ENCODE results near the gene CIZ1. TPM values are rescaled to one million over a fixed set of nuclear protein-coding genes. Genes with fewer than 3 reads are reported as not detected.

The CIZ1 gene
- total RNA-seq, 1 experiment from 2014 or later, result 93.7 TPM

GRCh38 chr9:128127568-128127989 lies 63.8 kb downstream of the CIZ1 start, which contains the start of gene PTGES2:
PTGES2 (minus strand) TSS chr9:128127729; CDS start chr9:128127717, 12 bp downstream.
- intact Hi-C loops (cut with micrococcal nuclease; ENCODE audit: unreplicated experiment), result no loop called here
- H3K36me3 Mint-ChIP-seq (ENCODE audit: insufficient read depth, unreplicated experiment), result peaks cover 69% of the 10 kb centered on the region
- CTCF ChIA-PET, result interaction anchor here (0.9 kb wide), 1 partner anchor 10 kb away, joined by 3 read pairs; no protein-coding TSS in a partner anchor

GRCh38 chr9:128125580-128126354 lies 65.6 kb downstream of the CIZ1 start:
- intact Hi-C loops (cut with micrococcal nuclease; ENCODE audit: unreplicated experiment), result no loop called here
- Mint-ChIP-seq H3K9me3 (ENCODE audit: low read depth, unreplicated experiment) (peaks cover 3% of the 10 kb centered on the region), H3K4me1 (ENCODE audit: low read depth, unreplicated experiment) (peaks cover 22% of the 10 kb centered on the region), H3K4me3 (ENCODE audit: low read depth, unreplicated experiment) (peak overlapping the region; percentile 94), H3K27ac (ENCODE audit: unreplicated experiment) (peak overlapping the region; percentile 72), H3K27me3 (ENCODE audit: unreplicated experiment) (no peaks in the 10 kb centered on the region), H3K36me3 (ENCODE audit: insufficient read depth, unreplicated experiment) (peaks cover 82% of the 10 kb centered on the region)
- CTCF ChIA-PET, result interaction anchor here (0.6 to 1.4 kb wide), 5 partner anchors 12 to 66 kb away, joined by 3 to 4 read pairs (median 3); no protein-coding TSS in a partner anchor
- DNase-seq, result no peak
- no TSS peak for BruUV-seq (replicated peaks)
- TF ChIP-seq CTCF (IDR thresholded peaks at IDR 0.05; ENCODE audit: unreplicated experiment), result no peak

More at GRCh38 chr9:128127568-128127989, 63.8 kb downstream of the CIZ1 start, which contains the start of gene PTGES2:
- peak within 1 kb of the TSS; percentile 98 for H3K27ac Mint-ChIP-seq (ENCODE audit: unreplicated experiment)
- peak; percentile 74 for DNase-seq
- no TSS peak for BruUV-seq (replicated peaks)
- peak within 1 kb of the TSS; percentile 94 for H3K4me3 Mint-ChIP-seq (ENCODE audit: low read depth, unreplicated experiment)
- H3K4me1 Mint-ChIP-seq (ENCODE audit: low read depth, unreplicated experiment), result peaks cover 22% of the 10 kb centered on the region
- H3K9me3 Mint-ChIP-seq (ENCODE audit: low read depth, unreplicated experiment), result peaks cover 3% of the 10 kb centered on the region
- H3K27me3 Mint-ChIP-seq (ENCODE audit: unreplicated experiment), result no peaks in the 10 kb centered on the region
- no peak for TF ChIP-seq CTCF (IDR thresholded peaks at IDR 0.05; ENCODE audit: unreplicated experiment)

- peaks cover 89% of the 10 kb centered on the region for H3K36me3 Mint-ChIP-seq (ENCODE audit: insufficient read depth, unreplicated experiment)
- intact Hi-C loops (cut with micrococcal nuclease; ENCODE audit: unreplicated experiment), result no loop called here
- CTCF ChIA-PET, result interaction anchor here (0.7 to 1.4 kb wide), 7 partner anchors 12 to 65 kb away, joined by 3 to 6 read pairs (median 4); partner anchors contain the start of genes BBLN and LCN2
- peaks cover 22% of the 10 kb centered on the region for H3K4me1 Mint-ChIP-seq (ENCODE audit: low read depth, unreplicated experiment)
- DNase-seq, result peak; percentile 86
- peak; percentile 55 for TF ChIP-seq CTCF (IDR thresholded peaks at IDR 0.05; ENCODE audit: unreplicated experiment)
- H3K27ac Mint-ChIP-seq (ENCODE audit: unreplicated experiment), result peak overlapping the region; percentile 72
- no TSS peak for BruUV-seq (replicated peaks)
- peaks cover 3% of the 10 kb centered on the region for H3K9me3 Mint-ChIP-seq (ENCODE audit: low read depth, unreplicated experiment)
- no peaks in the 10 kb centered on the region for H3K27me3 Mint-ChIP-seq (ENCODE audit: unreplicated experiment)
- H3K4me3 Mint-ChIP-seq (ENCODE audit: low read depth, unreplicated experiment), result peak overlapping the region; percentile 94
These were observed 66.3 kb downstream of the CIZ1 start for GRCh38 chr9:128124873-128125579.

- H3K27me3 Mint-ChIP-seq (ENCODE audit: unreplicated experiment), result no peaks in the 10 kb centered on the region
- DNase-seq, result no peak
- no peak overlapping the region for H3K27ac Mint-ChIP-seq (ENCODE audit: unreplicated experiment)
- H3K4me1 Mint-ChIP-seq (ENCODE audit: low read depth, unreplicated experiment), result peaks cover 19% of the 10 kb centered on the region
- no peak for TF ChIP-seq CTCF (IDR thresholded peaks at IDR 0.05; ENCODE audit: unreplicated experiment)
- H3K9me3 Mint-ChIP-seq (ENCODE audit: low read depth, unreplicated experiment), result peaks cover 2% of the 10 kb centered on the region
- CTCF ChIA-PET, result interaction anchor here (0.7 to 1.4 kb wide), 6 partner anchors 25 to 66 kb away, joined by 3 to 6 read pairs (median 4); partner anchors contain the start of genes BBLN and LCN2
- peaks cover 86% of the 10 kb centered on the region for H3K36me3 Mint-ChIP-seq (ENCODE audit: insufficient read depth, unreplicated experiment)
- H3K4me3 Mint-ChIP-seq (ENCODE audit: low read depth, unreplicated experiment), result peak overlapping the region; percentile 94
- intact Hi-C loops (cut with micrococcal nuclease; ENCODE audit: unreplicated experiment), result no loop called here
- no TSS peak for BruUV-seq (replicated peaks)
These were observed 66.9 kb downstream of the CIZ1 start for GRCh38 chr9:128124451-128124850.

All from Calu3 (cell line).